Stimulated activated CD8-positive, alpha-beta memory T cell treated with anti-CD3 and anti-CD28 coated beads, Interleukin-12 subunit alpha, Interleukin-12 subunit beta, amount 100 ng/mL, for 4 hours (primary cell): ENCODE measurements around the gene SUPT3H.
"Not testable (repeated sequence)": the region's sequence is repeated elsewhere in the genome, so short reads cannot be mapped to it uniquely, and the experiment has no call there.

Experiments used
- DNase-seq: peaks from one replicate; pipeline ENCODE4 v3.0.0-alpha.2; 2020; ENCODE audit warnings: low read depth

The SUPT3H gene

GRCh38 chr6:45054610-45055009 lies 323.1 kb downstream of the SUPT3H start:
- no peak for DNase-seq

- DNase-seq: no peak
Measured at GRCh38 chr6:45052325-45052724, 325.4 kb downstream of the SUPT3H start.

- DNase-seq: no peak
Measured at GRCh38 chr6:45049188-45049843, 328.4 kb downstream of the SUPT3H start.

- no peak for DNase-seq
Measured at GRCh38 chr6:45047573-45047972, 330.2 kb downstream of the SUPT3H start.

- no peak for DNase-seq
Measured at GRCh38 chr6:45045253-45045601, 332.5 kb downstream of the SUPT3H start.

GRCh38 chr6:45044510-45045252 lies 333.1 kb downstream of the SUPT3H start:
- DNase-seq: no peak

GRCh38 chr6:45044086-45044485 lies 333.6 kb downstream of the SUPT3H start:
- no peak for DNase-seq

GRCh38 chr6:45042673-45043072 lies 335.1 kb downstream of the SUPT3H start:
- not testable (repeated sequence) for DNase-seq

- DNase-seq: no peak
Measured at GRCh38 chr6:45038226-45038625, 339.5 kb downstream of the SUPT3H start.

- DNase-seq: no peak
Measured at GRCh38 chr6:45036103-45036502, 341.6 kb downstream of the SUPT3H start.

GRCh38 chr6:45032426-45032825 lies 345.3 kb downstream of the SUPT3H start:
- DNase-seq: no peak

- no peak for DNase-seq
Measured at GRCh38 chr6:45031601-45032000, 346.1 kb downstream of the SUPT3H start.

GRCh38 chr6:45027126-45027525 lies 350.6 kb downstream of the SUPT3H start:
- DNase-seq: no peak

GRCh38 chr6:45026003-45026516 lies 351.7 kb downstream of the SUPT3H start:
- DNase-seq: no peak

- no peak for DNase-seq
Measured at GRCh38 chr6:45024610-45025009, 353.1 kb downstream of the SUPT3H start.

- no peak for DNase-seq
Measured at GRCh38 chr6:45021676-45022075, 356.1 kb downstream of the SUPT3H start.

GRCh38 chr6:45012687-45013086 lies 365.0 kb downstream of the SUPT3H start:
- DNase-seq: no peak

- DNase-seq: no peak
Measured at GRCh38 chr6:45009576-45009975, 368.2 kb downstream of the SUPT3H start.

- no peak for DNase-seq
Measured at GRCh38 chr6:45006893-45007292, 370.8 kb downstream of the SUPT3H start.

- DNase-seq: no peak
Measured at GRCh38 chr6:45003961-45004360, 373.8 kb downstream of the SUPT3H start.

- DNase-seq: no peak
Measured at GRCh38 chr6:45003387-45003786, 374.3 kb downstream of the SUPT3H start.

GRCh38 chr6:45002390-45003105 lies 375.2 kb downstream of the SUPT3H start:
- no peak for DNase-seq

GRCh38 chr6:45001663-45002062 lies 376.1 kb downstream of the SUPT3H start:
- no peak for DNase-seq
